Astrocyte of the cerebellum (primary cell): ENCODE data around the gene MYO19.

ENCODE experiments used
- DNase-seq: peaks from one replicate; pipeline ENCODE4 v3.0.0-alpha.2; 2011; ENCODE audit warnings: low read depth
- H3K4me3 ChIP-seq: 2 replicates; pipeline ENCODE4 v1.5.1; 2011; ENCODE audit warnings: mild to moderate bottlenecking, low read depth, low read length, moderate library complexity
- CTCF ChIP-seq: IDR thresholded peaks from 2 replicates; pipeline ENCODE4 v1.5.1; 2012; ENCODE audit warnings: low read length, low read depth, moderate library complexity, mild to moderate bottlenecking; ENCODE audit errors: missing control alignments
- in situ Hi-C: cut with HindIII; loops from 2 replicates; pipeline ENCODE4 v1.10.0; 2017; ENCODE audit warnings: low sequenced_read_pairs

MYO19 gene

GRCh38 chr17:36482611-36483504, 51.8 kb downstream of the MYO19 start:
- peak; percentile 29 for DNase-seq
- in situ Hi-C loops, result loop anchor here (25.0 kb wide), 3 partner anchors 271 to 496 kb away; partner anchors contain the start of genes CCL14, CCL16, CCL3 and CCL4L2
- peak overlapping the region; percentile 21 for H3K4me3 ChIP-seq
- peak; percentile 81 for TF ChIP-seq CTCF

GRCh38 chr17:36481829-36482228, 52.8 kb downstream of the MYO19 start:
- DNase-seq, result no peak
- in situ Hi-C loops, result loop anchor here (25.0 kb wide), 3 partner anchors 270 to 495 kb away; partner anchors contain the start of genes CCL14, CCL16, CCL3 and CCL4L2
- no peak overlapping the region for H3K4me3 ChIP-seq
- TF ChIP-seq CTCF, result no peak

GRCh38 chr17:36475346-36475970, 59.2 kb downstream of the MYO19 start:
- in situ Hi-C loops, result loop anchor here (25.0 kb wide), 3 partner anchors 263 to 488 kb away; partner anchors contain the start of genes CCL14, CCL16, CCL3 and CCL4L2
- TF ChIP-seq CTCF, result no peak

GRCh38 chr17:36474571-36474970, 60.1 kb downstream of the MYO19 start:
- in situ Hi-C loops, result no loop called here
- no peak overlapping the region for H3K4me3 ChIP-seq
- no peak for TF ChIP-seq CTCF
- no peak for DNase-seq

More at GRCh38 chr17:36475346-36475970, 59.2 kb downstream of the MYO19 start:
- DNase-seq, result no peak
- H3K4me3 ChIP-seq, result no peak overlapping the region

- H3K4me3 ChIP-seq, result no peak overlapping the region
- DNase-seq, result no peak
These were observed 64.2 kb downstream of the MYO19 start for GRCh38 chr17:36470499-36470898.

More at GRCh38 chr17:36470499-36470898, 64.2 kb downstream of the MYO19 start:
- no peak for TF ChIP-seq CTCF
- in situ Hi-C loops, result no loop called here
